Measurements from ENCODE around the gene CACNA2D1. TPM values are rescaled to one million over a fixed set of nuclear protein-coding genes. Genes with fewer than 3 reads are reported as not detected.
"Not testable (repeated sequence)": the region's sequence is repeated elsewhere in the genome, so short reads cannot be mapped to it uniquely, and the experiment has no call there.

CACNA2D1 gene
- total RNA-seq, 1 experiment from 2014 or later = 0.27 TPM

DNA sequence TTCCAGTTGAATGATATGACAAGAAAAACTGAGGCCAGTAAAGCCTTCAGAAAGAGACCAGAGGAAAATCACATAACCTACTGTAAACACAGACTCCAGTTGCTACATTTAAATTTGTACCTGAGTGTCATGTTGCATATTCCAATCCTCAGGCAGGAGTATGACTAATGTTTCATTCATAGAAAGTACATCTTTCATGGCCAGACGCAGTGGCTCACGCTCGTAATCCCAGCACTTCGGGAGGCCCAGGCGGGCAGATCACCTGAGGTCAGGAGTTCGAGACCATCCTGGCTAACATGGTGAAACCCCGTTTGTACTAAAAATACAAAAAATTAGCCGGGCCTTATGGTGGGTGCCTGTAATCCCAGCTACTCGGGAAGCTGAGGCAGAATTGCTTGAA, 429.0 kb downstream of the CACNA2D1 start:
- BruUV-seq (replicated peaks) = not testable (repeated sequence)

GRCh38 chr7:82012453-82012852, 431.1 kb downstream of the CACNA2D1 start:
- no peaks in the 10 kb centered on the region for H3K79me2 ChIP-seq (ENCODE audit: insufficient read depth, low read length)
- no peaks in the 10 kb centered on the region for H4K20me1 ChIP-seq (ENCODE audit: insufficient read depth)
- peak overlapping the region; percentile 77 for H2AFZ ChIP-seq (ENCODE audit: low read depth, low read length, poor library complexity, severe bottlenecking)
- no peaks in the 10 kb centered on the region for H3K36me3 ChIP-seq (ENCODE audit: control insufficient read depth in 1 of 2, insufficient read depth in 2 of 2, low read length in 2 of 2)
- H3K9ac ChIP-seq (ENCODE audit: low read length) = no peak overlapping the region
- no peak overlapping the region for H3K4me2 ChIP-seq (ENCODE audit: low read length)
- H3K9me2 ChIP-seq (ENCODE audit: insufficient read depth) = peaks cover 6% of the 10 kb centered on the region
- H3K9me3 ChIP-seq (ENCODE audit: control insufficient read depth in 1 of 2, insufficient read depth in 1 of 2, low read depth in 1 of 2, low read length in 2 of 2) = no peaks in the 10 kb centered on the region
- TF ChIP-seq POLR2A (IDR thresholded peaks at IDR 0.05; ENCODE audit: borderline replicate concordance, extremely low read depth, insufficient read depth, insufficient read length) (no peak), CEBPB (IDR thresholded peaks at IDR 0.05; ENCODE audit: low read depth) (no peak), FOSL1 (IDR thresholded peaks at IDR 0.05; ENCODE audit: low read depth) (no peak), CBX3 (IDR thresholded peaks at IDR 0.05; ENCODE audit: low read depth) (no peak), POLR2AphosphoS5 (IDR thresholded peaks at IDR 0.05; ENCODE audit: low read depth, low read length) (no peak), EZH2phosphoT487 (IDR thresholded peaks at IDR 0.05; ENCODE audit: borderline replicate concordance) (no peak), JUND (IDR thresholded peaks at IDR 0.05) (no peak)
- TF ChIP-seq, protein P1, sequence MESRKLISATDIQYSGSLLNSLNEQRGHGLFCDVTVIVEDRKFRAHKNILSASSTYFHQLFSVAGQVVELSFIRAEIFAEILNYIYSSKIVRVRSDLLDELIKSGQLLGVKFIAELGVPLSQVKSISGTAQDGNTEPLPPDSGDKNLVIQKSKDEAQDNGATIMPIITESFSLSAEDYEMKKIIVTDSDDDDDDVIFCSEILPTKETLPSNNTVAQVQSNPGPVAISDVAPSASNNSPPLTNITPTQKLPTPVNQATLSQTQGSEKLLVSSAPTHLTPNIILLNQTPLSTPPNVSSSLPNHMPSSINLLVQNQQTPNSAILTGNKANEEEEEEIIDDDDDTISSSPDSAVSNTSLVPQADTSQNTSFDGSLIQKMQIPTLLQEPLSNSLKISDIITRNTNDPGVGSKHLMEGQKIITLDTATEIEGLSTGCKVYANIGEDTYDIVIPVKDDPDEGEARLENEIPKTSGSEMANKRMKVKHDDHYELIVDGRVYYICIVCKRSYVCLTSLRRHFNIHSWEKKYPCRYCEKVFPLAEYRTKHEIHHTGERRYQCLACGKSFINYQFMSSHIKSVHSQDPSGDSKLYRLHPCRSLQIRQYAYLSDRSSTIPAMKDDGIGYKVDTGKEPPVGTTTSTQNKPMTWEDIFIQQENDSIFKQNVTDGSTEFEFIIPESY (IDR thresholded peaks at IDR 0.05; ENCODE audit: extremely low read depth, insufficient replicate concordance, low read length) = no peak
- H3K4me3 ChIP-seq (replicated peaks in 1 of 2; ENCODE audit: low read depth in 1 of 2, low read length in 2 of 2) = no peak overlapping the region
- ChIA-PET POLR2A (no interaction called here), CTCF (interaction anchor here (1.4 kb wide), 1 partner anchor 513 kb away, joined by 6 read pairs; no protein-coding TSS in a partner anchor), RAD21 (ENCODE audit: low non-redundant PET in 1 of 2, low total read pairs in 2 of 2, uncharacterized antibody in 2 of 2, unreplicated experiment in 2 of 2) (no interaction called here)
- peaks cover 2 to 20% of the 10 kb centered on the region in 2 experiments; a peak in 2 of 4 replicates for H3K4me1 ChIP-seq (ENCODE audit: control insufficient read depth in 1 of 2, insufficient read depth in 2 of 2, low read length in 2 of 2)
- no peak for ATAC-seq
- H3K27ac ChIP-seq (ENCODE audit: low read depth, low read length) = no peak overlapping the region
- H3K27me3 ChIP-seq (ENCODE audit: insufficient read depth, low read length) = no peaks in the 10 kb centered on the region
- no TSS peak for BruUV-seq (replicated peaks)
- intact Hi-C loops (cut with micrococcal nuclease) = loop anchor here (10.0 kb wide), 1 partner anchor 1318 kb away; no protein-coding TSS in a partner anchor
- no peak for DNase-seq (ENCODE audit: low read depth, low spot score)

More for the DNA sequence above, 429.0 kb downstream of the CACNA2D1 start:
- DNase-seq (ENCODE audit: low read depth, low spot score) (peak; percentile 62), ATAC-seq (peak; percentile 96)
- RAD21 ChIA-PET (ENCODE audit: low non-redundant PET in 1 of 2, low total read pairs in 2 of 2, uncharacterized antibody in 2 of 2, unreplicated experiment in 2 of 2); POLR2A ChIA-PET; H4K20me1 ChIP-seq (ENCODE audit: insufficient read depth); H3K27me3 ChIP-seq (ENCODE audit: insufficient read depth, low read length); H3K27ac ChIP-seq (ENCODE audit: low read depth, low read length); H3K9me3 ChIP-seq (ENCODE audit: control insufficient read depth in 1 of 2, insufficient read depth in 1 of 2, low read depth in 1 of 2, low read length in 2 of 2); H3K9me2 ChIP-seq (ENCODE audit: insufficient read depth); H3K9ac ChIP-seq (ENCODE audit: low read length); H3K79me2 ChIP-seq (ENCODE audit: insufficient read depth, low read length); H3K36me3 ChIP-seq (ENCODE audit: control insufficient read depth in 1 of 2, insufficient read depth in 2 of 2, low read length in 2 of 2): not testable (repeated sequence)
- Histone ChIP-seq H2AFZ (ENCODE audit: low read depth, low read length, poor library complexity, severe bottlenecking) (peak overlapping the region; percentile 95), H3K4me1 (ENCODE audit: control insufficient read depth in 1 of 2, insufficient read depth in 2 of 2, low read length in 2 of 2) (peaks cover 2 to 20% of the 10 kb centered on the region in 2 experiments; a peak in 2 of 4 replicates), H3K4me3 (replicated peaks in 1 of 2; ENCODE audit: low read depth in 1 of 2, low read length in 2 of 2) (peak overlapping the region in 1 of 2 experiments; percentile 26; a peak in 2 of 4 replicates), H3K4me2 (ENCODE audit: low read length) (peak overlapping the region; percentile 63)
- CTCF ChIA-PET = interaction anchor here (1.4 to 7.1 kb wide), 3 partner anchors 59 to 545 kb away, joined by 3 to 89 read pairs (median 4); no protein-coding TSS in a partner anchor
- intact Hi-C loops (cut with micrococcal nuclease) = loop anchor here (10.0 kb wide), 1 partner anchor 1320 kb away; no protein-coding TSS in a partner anchor
- peak; percentile 51; the same call in 1 of the 2 replicates for TF ChIP-seq SP1 (IDR thresholded peaks at IDR 0.05; ENCODE audit: low read depth)
- TF ChIP-seq JUND (IDR thresholded peaks at IDR 0.05) = peak; percentile 43; the same call in 1 of the 2 replicates
- peak; percentile 65 for TF ChIP-seq FOSL1 (IDR thresholded peaks at IDR 0.05; ENCODE audit: low read depth)

All from HCT116 (cell line).